ENCODE data around the gene SH2B3.

Gene SH2B3

DNA sequence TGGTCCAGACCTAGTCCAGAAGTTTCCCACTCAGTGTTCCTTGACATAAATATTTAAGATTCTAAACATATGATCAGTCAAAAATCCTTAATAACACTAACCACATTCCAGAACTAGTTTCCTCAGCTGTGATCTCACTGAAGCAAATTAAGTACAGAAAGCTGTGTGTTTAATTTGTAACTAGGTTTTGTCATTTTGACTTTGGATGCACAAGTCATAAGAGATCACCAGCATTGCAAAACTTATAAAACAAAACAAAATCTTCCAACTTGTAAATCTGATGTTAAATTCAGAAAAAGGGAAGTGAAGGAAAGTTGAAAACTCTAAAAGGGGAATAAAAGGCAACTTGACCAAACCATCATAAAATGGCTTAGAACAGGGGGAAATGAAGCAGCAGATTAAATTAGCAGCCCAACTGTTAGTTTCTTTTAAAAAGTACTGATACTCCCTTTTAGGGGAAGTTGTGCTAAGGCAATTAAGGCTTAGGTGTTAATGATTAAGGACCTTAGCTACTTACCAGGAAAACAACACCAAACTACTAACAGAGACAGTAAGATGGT is 56.6 kb downstream of the SH2B3 start:
- Histone ChIP-seq H3K36me3 (ENCODE audit: control insufficient read depth, low read length) (peaks cover 27% of the 10 kb centered on the region), H3K79me2 (ENCODE audit: control insufficient read depth, low read length) (no peaks in the 10 kb centered on the region), H3K4me2 (ENCODE audit: low read length) (peak overlapping the region; percentile 35), H3K9me2 (replicated peaks; ENCODE audit: control insufficient read depth, low read length) (no peaks in the 10 kb centered on the region), H3K27ac (ENCODE audit: low read depth, low read length) (peak overlapping the region; percentile 54), H3K9me3 (ENCODE audit: control insufficient read depth, insufficient read depth, low read length) (no peaks in the 10 kb centered on the region), H3K27me3 (ENCODE audit: control insufficient read depth, low read length) (no peaks in the 10 kb centered on the region), H3K4me1 (ENCODE audit: control insufficient read depth, low read length) (peaks cover 29% of the 10 kb centered on the region), H4K20me1 (ENCODE audit: control insufficient read depth, insufficient read depth, low read depth, low read length) (no peaks in the 10 kb centered on the region), H3K4me3 (ENCODE audit: low read length) (no peak overlapping the region), H3F3A (ENCODE audit: control insufficient read depth, insufficient read depth) (peaks cover 9% of the 10 kb centered on the region)
- no peak for TF ChIP-seq EZH2phosphoT487 (IDR thresholded peaks at IDR 0.05; ENCODE audit: borderline replicate concordance, low read length)
- TF ChIP-seq, protein P1, sequence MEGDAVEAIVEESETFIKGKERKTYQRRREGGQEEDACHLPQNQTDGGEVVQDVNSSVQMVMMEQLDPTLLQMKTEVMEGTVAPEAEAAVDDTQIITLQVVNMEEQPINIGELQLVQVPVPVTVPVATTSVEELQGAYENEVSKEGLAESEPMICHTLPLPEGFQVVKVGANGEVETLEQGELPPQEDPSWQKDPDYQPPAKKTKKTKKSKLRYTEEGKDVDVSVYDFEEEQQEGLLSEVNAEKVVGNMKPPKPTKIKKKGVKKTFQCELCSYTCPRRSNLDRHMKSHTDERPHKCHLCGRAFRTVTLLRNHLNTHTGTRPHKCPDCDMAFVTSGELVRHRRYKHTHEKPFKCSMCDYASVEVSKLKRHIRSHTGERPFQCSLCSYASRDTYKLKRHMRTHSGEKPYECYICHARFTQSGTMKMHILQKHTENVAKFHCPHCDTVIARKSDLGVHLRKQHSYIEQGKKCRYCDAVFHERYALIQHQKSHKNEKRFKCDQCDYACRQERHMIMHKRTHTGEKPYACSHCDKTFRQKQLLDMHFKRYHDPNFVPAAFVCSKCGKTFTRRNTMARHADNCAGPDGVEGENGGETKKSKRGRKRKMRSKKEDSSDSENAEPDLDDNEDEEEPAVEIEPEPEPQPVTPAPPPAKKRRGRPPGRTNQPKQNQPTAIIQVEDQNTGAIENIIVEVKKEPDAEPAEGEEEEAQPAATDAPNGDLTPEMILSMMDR (IDR thresholded peaks at IDR 0.05; ENCODE audit: low read depth, low read length, poor library complexity, severe bottlenecking): no peak

DNA sequence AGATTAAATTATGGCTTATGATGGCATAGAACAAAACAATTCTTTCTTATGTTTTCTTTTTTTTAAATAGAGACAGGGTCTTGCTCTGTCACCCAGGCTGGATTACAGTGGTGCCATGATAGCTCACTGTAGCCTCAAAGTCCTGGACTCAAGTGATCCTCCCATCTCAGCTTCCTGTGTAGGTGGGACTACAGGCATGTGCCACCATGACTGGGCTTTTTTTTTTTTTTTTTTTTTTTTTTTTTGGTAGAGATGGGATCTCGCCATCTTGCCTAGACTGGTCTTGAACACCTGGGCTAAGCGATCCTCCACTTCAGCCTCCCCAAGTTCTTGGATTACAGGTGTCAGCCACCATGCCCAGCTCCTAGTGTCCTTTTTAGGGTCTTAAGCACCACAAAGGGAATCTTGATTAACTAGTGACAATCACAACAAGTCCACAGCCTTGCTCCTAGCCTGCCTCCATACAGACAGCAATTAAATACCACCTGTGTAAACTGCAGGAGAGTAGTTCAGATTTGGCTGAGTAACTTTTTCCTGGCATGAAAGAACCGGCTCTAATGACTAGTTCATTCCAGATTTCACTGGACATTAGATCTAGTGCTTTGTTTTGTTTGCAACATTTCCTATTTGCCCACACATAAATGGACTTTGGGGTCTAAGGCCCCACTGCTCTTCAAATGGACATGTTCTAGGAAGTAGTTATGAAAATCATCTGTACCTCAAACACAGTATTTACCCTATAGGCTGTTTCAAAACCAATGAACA is 61.6 kb downstream of the SH2B3 start:
- Histone ChIP-seq H3F3A (ENCODE audit: control insufficient read depth, insufficient read depth) (peaks cover 7% of the 10 kb centered on the region), H3K4me3 (ENCODE audit: low read length) (no peak overlapping the region), H3K27ac (ENCODE audit: low read depth, low read length) (no peak overlapping the region), H3K9me2 (replicated peaks; ENCODE audit: control insufficient read depth, low read length) (no peaks in the 10 kb centered on the region), H3K4me2 (ENCODE audit: low read length) (no peak overlapping the region), H3K36me3 (ENCODE audit: control insufficient read depth, low read length) (peaks cover 53% of the 10 kb centered on the region), H3K79me2 (ENCODE audit: control insufficient read depth, low read length) (no peaks in the 10 kb centered on the region), H3K9me3 (ENCODE audit: control insufficient read depth, insufficient read depth, low read length) (no peaks in the 10 kb centered on the region), H4K20me1 (ENCODE audit: control insufficient read depth, insufficient read depth, low read depth, low read length) (no peaks in the 10 kb centered on the region), H3K4me1 (ENCODE audit: control insufficient read depth, low read length) (peaks cover 26% of the 10 kb centered on the region), H3K27me3 (ENCODE audit: control insufficient read depth, low read length) (no peaks in the 10 kb centered on the region)
- no peak for TF ChIP-seq EZH2phosphoT487 (IDR thresholded peaks at IDR 0.05; ENCODE audit: borderline replicate concordance, low read length)
- TF ChIP-seq, protein P1 (IDR thresholded peaks at IDR 0.05; ENCODE audit: low read depth, low read length, poor library complexity, severe bottlenecking): no peak

DNA sequence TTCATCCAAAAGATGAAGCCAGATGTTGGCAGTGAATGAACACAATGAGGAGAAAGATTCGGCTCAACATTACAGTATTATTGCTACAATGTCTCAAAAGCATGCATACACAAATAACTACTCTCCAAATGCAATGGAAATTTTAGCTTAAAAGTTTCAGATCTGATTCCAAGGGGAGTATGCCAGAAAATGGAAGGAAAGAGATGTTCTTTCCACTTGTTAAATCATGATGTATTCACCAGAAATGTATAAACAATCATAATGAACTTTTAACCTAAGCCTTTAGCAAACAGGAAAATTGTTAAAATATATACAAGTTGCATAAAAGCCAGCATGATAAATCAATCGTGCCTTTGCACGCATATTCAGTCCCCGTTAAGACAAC is 62.1 kb downstream of the SH2B3 start:
- Histone ChIP-seq H3K27ac (ENCODE audit: low read depth, low read length) (no peak overlapping the region), H3K4me1 (ENCODE audit: control insufficient read depth, low read length) (peaks cover 20% of the 10 kb centered on the region), H3K9me3 (ENCODE audit: control insufficient read depth, insufficient read depth, low read length) (no peaks in the 10 kb centered on the region), H3K27me3 (ENCODE audit: control insufficient read depth, low read length) (no peaks in the 10 kb centered on the region), H3K36me3 (ENCODE audit: control insufficient read depth, low read length) (peaks cover 53% of the 10 kb centered on the region), H3K79me2 (ENCODE audit: control insufficient read depth, low read length) (no peaks in the 10 kb centered on the region), H4K20me1 (ENCODE audit: control insufficient read depth, insufficient read depth, low read depth, low read length) (no peaks in the 10 kb centered on the region), H3F3A (ENCODE audit: control insufficient read depth, insufficient read depth) (peaks cover 2% of the 10 kb centered on the region), H3K4me3 (ENCODE audit: low read length) (no peak overlapping the region), H3K9me2 (replicated peaks; ENCODE audit: control insufficient read depth, low read length) (no peaks in the 10 kb centered on the region), H3K4me2 (ENCODE audit: low read length) (no peak overlapping the region)
- TF ChIP-seq, protein P1 (IDR thresholded peaks at IDR 0.05; ENCODE audit: low read depth, low read length, poor library complexity, severe bottlenecking): no peak
- no peak for TF ChIP-seq EZH2phosphoT487 (IDR thresholded peaks at IDR 0.05; ENCODE audit: borderline replicate concordance, low read length)

Measured in DOHH2 (cell line).